Islet of Langerhans (tissue), 1 donor: Measurements from ENCODE around the gene VPS37D.
"Not testable (repeated sequence)": the region's sequence is repeated elsewhere in the genome, so short reads cannot be mapped to it uniquely, and the experiment has no call there.

ENCODE experiments used
- FAIRE-seq: peaks from one replicate; lab custom pipeline; 2011; peaks lifted over from hg19 to GRCh38; lab: Jason Lieb, UNC

The VPS37D gene

GRCh38 chr7:73706126-73707044 lies 38.8 kb downstream of the VPS37D start:
- FAIRE-seq = no peak

GRCh38 chr7:73707045-73707631 lies 39.5 kb downstream of the VPS37D start:
- no peak for FAIRE-seq

GRCh38 chr7:73708961-73709549 lies 41.4 kb downstream of the VPS37D start:
- FAIRE-seq = no peak

- no peak for FAIRE-seq
Measured at GRCh38 chr7:73712773-73713172, 45.1 kb downstream of the VPS37D start.

- not testable (repeated sequence) for FAIRE-seq
Measured at GRCh38 chr7:73713319-73713718, 45.7 kb downstream of the VPS37D start.

DNA sequence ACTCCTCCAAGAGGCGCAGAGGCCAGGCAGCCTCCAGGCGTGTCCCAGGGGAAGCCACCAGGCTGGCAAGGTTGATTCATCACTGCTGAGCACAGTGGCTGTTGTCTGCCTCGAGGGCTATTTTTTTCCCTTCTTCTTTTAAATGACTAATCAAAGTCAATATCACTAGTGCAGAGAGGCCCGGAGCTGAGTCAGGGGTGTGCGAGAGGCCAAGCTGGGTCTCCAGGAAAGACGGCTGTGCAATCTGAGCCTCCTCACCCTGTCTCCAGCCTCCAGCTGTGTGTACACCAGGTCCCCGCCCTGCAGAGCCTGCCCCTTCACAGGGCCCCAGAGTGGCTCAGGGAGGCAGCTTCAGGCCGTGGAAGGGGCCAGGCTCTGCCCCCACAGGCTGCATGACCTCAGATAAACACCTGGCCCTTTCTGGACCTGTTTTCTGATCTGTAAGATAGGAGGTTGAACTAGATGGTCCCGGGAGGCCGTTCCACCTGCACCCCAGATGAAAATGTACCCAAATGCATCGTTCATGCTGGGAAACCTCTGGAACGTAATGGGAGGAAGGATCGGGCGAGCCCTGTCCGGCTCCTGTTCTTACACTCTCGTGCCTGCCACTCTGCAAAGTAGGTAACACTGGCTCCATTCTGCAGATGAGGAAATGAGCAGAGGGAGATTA lies 48.2 kb downstream of the VPS37D start:
- peak; percentile 76 for FAIRE-seq

- FAIRE-seq = no peak
Measured at GRCh38 chr7:73716318-73716890, 48.8 kb downstream of the VPS37D start.

DNA sequence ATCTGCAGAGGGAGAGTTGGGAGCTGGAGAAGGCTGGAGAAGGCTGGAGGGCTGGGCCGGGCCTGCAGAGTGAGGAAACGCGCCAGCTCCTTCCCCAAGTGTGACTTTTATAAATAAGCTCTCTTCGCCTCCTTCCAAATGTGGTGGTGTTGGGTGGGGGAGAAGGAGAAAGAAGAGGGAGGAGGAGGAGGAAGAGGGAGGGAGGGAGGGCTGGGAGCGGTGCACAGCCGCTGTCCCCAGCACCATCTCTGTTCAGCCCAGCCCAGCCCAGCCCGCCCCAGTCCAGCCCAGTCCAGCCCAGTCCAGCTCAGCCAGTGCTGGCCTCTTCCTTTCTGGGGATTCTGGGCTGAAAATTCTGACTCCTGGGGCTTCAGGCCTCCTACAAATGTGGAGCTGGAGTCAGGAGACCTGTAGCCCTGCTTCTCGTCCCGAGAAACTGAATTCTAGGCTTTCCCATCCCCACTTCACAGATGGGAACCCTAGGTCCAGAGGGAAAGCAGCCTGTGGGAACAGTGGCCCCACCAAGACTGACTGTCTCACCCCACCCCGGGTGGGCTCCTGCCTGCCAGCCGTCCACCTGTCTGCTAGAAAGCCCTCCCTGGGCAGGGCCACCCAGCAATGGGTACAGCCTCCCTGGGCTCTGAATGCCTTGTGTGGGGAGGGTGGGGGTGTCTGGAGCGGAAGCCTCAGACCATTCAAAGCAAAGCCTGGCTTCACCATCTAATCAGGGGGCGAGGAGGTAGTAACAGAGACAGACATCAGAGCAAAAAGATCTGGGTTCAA lies 49.6 kb downstream of the VPS37D start:
- no peak for FAIRE-seq

DNA sequence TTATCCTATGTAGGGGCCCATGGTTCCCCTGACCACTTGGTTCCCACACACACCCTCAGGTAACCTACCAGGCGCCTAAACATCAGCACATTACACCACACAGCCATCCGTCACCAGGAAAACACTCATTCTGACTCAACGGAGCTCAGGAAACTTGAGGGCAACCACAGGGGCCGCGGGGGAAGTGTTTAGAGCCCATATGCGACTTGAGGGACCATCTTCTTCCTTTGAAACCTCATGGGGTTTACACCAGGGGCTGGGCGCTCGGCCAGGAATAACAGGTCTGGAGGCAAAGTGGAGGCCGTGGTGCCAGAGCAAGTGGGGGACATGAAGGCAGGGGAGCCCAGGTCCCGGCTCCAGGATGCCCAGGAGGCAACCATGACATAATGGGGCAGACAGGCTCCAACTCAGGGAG lies 50.4 kb downstream of the VPS37D start:
- FAIRE-seq = no peak

DNA sequence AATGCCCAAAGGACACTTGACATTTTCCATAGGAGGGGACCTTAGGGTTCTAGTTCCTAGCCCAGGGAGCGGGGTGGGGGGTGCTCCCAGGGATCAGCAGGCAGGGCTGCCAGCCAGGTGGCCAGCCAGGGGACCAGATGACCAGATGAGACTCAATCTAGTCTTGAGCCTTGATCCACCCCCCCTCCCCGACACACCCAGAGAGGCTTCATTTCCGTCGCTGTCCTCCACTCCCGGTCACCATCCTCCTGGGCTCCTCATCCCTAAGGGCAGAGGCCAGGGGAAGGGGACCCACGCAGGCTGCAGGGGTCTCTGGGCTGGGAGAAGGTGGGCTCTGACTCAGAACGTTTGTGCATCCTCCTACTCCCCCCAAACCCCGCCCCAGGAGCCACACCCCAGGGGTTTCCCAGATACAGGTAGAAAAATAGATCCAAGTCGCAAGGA lies 50.8 kb downstream of the VPS37D start:
- FAIRE-seq = no peak

DNA sequence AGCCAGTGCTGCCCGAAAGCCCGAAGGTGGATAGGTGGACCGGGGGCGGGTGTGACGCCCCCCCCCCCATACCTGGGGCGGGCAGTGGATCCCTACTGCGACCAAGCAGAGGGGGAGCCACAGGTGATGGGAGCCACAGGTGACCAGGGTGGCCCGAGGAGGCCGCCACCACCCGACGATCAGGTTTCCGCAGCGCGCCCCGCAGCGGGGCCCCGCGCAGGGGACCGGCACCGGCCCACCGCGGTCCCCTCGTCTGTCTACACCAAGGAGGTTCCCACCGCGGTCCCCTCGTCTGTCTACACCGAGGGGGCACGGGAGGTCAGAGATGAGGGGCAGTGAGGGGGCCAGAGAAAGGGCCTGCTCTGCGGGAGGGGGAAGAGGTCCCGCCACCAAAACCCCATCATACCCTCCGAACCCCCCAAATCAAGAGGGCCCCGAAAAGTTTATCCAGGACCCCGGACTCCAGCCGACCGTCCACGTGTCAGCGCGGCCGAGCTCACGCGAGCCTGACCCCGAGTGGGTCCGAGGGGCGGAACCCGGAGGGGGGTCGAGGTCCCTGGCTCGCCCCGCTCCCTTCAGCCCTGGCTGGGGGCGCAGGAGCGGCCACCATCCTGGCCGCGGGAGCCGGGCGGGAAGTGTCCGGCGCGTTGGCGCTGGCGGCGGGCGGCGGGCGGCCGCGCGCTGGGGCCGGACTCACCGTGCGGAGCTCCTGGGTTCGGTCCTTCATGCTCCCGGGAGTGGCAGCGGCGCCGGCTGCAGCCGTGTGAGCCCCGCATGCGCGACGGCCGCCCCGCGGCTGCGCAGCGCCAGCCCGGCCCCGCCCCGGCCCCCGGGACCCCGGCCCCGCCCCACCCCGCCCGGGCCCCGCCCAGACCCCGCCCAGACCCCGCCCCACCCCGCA lies 51.5 kb downstream of the VPS37D start, which contains the start of gene STX1A:
TSS of gene STX1A (minus strand) at position 765 of the 901 bp plus-strand sequence. CDS start at position 727, 38 bp downstream.
- no peak for FAIRE-seq

DNA sequence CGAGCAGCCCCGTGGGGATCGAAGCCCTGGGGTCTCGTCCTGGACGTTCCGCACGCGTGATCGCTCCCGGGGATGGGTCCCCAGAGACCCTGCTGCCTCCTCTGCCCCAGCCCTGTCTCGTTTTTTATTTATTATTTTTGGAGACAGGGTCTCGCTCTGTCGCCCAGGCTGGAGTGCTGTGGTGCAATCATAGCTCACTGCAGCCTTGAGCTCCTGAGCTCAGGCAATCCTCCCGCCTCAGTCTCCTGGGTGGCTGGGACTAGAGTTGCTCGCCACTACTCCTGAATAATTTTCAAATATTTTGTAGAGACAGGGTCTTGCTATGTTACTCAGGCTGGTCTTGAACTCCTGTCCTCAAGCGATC lies 52.2 kb downstream of the VPS37D start:
- FAIRE-seq = no peak

DNA sequence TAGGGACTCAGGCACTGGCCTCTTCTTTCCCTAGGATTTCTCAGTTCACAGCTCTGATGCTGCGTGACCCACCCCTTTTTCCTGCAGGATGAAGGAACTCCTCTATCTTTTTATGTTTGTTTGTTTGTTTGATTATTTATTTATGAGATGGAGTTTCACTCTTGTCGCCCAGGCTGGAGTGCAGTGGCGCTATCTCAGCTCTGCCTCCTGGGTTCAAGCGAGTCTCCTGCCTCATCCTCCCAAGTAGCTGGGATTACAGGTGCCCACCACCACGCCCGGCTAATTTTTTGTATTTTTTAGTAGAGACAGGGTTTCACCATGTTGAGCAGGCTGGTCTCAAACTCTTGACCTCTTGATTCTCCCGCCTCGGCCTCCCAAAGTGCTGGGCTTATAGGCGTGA lies 52.8 kb downstream of the VPS37D start:
- not testable (repeated sequence) for FAIRE-seq

DNA sequence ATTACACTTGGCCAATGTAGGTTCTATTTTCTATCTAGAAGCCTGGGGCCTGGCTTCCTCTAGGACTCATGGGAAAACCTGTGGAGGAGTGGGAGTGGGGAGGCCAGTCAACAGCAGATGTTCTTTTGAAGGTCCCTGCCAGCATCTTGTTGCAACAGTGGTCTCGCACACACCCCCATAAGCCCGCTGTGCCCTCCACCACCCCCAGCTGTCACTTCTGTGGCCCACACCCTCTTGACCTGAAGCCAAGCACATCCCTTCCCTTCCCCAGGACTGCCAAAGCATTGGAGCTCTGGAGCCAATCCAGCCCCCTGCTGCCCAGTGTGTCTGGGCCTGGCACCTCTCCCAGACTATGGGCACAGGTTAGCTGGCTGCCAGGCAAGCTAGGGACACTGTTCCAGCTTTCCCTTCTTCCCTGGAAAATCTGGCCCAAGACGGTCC lies 53.8 kb downstream of the VPS37D start:
- no peak for FAIRE-seq
